Peyer's patch (tissue), 4 donors: ENCODE data around the gene HMGCR.

ENCODE experiments used
- CTCF ChIP-seq, 6 experiments: fragments of 450-650 bp in 4 of 6; fragments of 200-600 bp in 2 of 6; sonication (generic) in 1 of 6; IDR thresholded peaks; one replicate each; pipeline ENCODE4 v1.5.1; 2017 to 2019; ENCODE audit warnings: antibody characterized with exemption in 6 of 6, mild to moderate bottlenecking in 3 of 6, moderate library complexity in 1 of 6
- POLR2A ChIP-seq, 2 donors: fragments of 450-650 bp; IDR thresholded peaks; one replicate each; pipeline ENCODE4 v1.5.1; 2017; ENCODE audit warnings: antibody characterized with exemption in 2 of 2, mild to moderate bottlenecking in 2 of 2, moderate library complexity in 2 of 2

- TF ChIP-seq CTCF (IDR thresholded peaks at IDR 0.05) (no peak), POLR2A (IDR thresholded peaks at IDR 0.05) (no peak)
Observed at GRCh38 chr5:75355236-75355635, 18.2 kb downstream of the HMGCR start.
